H9 (cell line): ENCODE results near the gene SSBP2. TPM values are rescaled to one million over a fixed set of nuclear protein-coding genes. Genes with fewer than 3 reads are reported as not detected.

ENCODE experiments used
- DNase-seq: peaks from one replicate; pipeline ENCODE4 v3.0.0-alpha.2; 2017
- H2AFZ ChIP-seq: one replicate; pipeline ENCODE4 v1.6.1; 2013; ENCODE audit warnings: mild to moderate bottlenecking, low read length, control low read depth, moderate library complexity
- H2AK5ac ChIP-seq: 2 replicates; pipeline ENCODE4 v1.6.1; 2013; ENCODE audit warnings: low read length, control low read depth, mixed read lengths; ENCODE audit not compliant: insufficient read length
- H2BK120ac ChIP-seq: one replicate; pipeline ENCODE4 v1.6.1; 2013; ENCODE audit warnings: low read depth, mild to moderate bottlenecking, low read length, control low read depth, inconsistent platforms; ENCODE audit not compliant: poor library complexity, severe bottlenecking
- H2BK12ac ChIP-seq: 2 replicates; pipeline ENCODE4 v1.6.1; 2013; ENCODE audit warnings: low read length, control low read depth, mixed read lengths, low read depth; ENCODE audit not compliant: insufficient read length
- H2BK15ac ChIP-seq: 2 replicates; pipeline ENCODE4 v1.6.1; 2013; ENCODE audit warnings: low read depth, low read length, control low read depth
- H2BK20ac ChIP-seq: one replicate; pipeline ENCODE4 v1.6.1; 2013; ENCODE audit warnings: low read depth, mild to moderate bottlenecking, low read length, control low read depth, inconsistent platforms; ENCODE audit not compliant: poor library complexity, severe bottlenecking
- H2BK5ac ChIP-seq: 2 replicates; pipeline ENCODE4 v1.6.1; 2013; ENCODE audit warnings: low read length, control low read depth, mixed read lengths; ENCODE audit not compliant: insufficient read length
- H3K14ac ChIP-seq: 2 replicates; pipeline ENCODE4 v1.6.1; 2013; ENCODE audit warnings: low read length, control low read depth; ENCODE audit not compliant: insufficient read depth
- H3K18ac ChIP-seq: 2 replicates; pipeline ENCODE4 v1.6.1; 2013; ENCODE audit warnings: low read depth, mild to moderate bottlenecking, mixed read lengths, low read length, control low read depth; ENCODE audit not compliant: insufficient read length
- H3K23ac ChIP-seq: 2 replicates; pipeline ENCODE4 v1.6.1; 2013; ENCODE audit warnings: low read length, control low read depth, mixed read lengths, low read depth; ENCODE audit not compliant: insufficient read length
- H3K23me2 ChIP-seq: 2 replicates; pipeline ENCODE4 v1.6.1; 2013; ENCODE audit warnings: low read depth, mild to moderate bottlenecking, mixed read lengths, low read length, control low read depth; ENCODE audit not compliant: insufficient read length, poor library complexity, severe bottlenecking
- H3K27ac ChIP-seq: 2 replicates; pipeline ENCODE4 v1.5.1; 2013; ENCODE audit warnings: low read length, control low read depth, mixed read lengths, low read depth; ENCODE audit not compliant: insufficient read length
- H3K27me3 ChIP-seq: 2 replicates; pipeline ENCODE4 v1.6.1; 2013; ENCODE audit warnings: low read length, control low read depth, inconsistent platforms; ENCODE audit not compliant: insufficient read depth
- H3K4ac ChIP-seq: 2 replicates; pipeline ENCODE4 v1.6.1; 2013; ENCODE audit warnings: low read depth, mild to moderate bottlenecking, control low read depth, inconsistent platforms, low read length, moderate library complexity
- H3K4me1 ChIP-seq: 2 replicates; pipeline ENCODE4 v1.6.1; 2013; ENCODE audit warnings: low read length, control low read depth, inconsistent platforms; ENCODE audit not compliant: insufficient read depth
- H3K4me2 ChIP-seq: 2 replicates; pipeline ENCODE4 v1.6.1; 2013; ENCODE audit warnings: low read length, control low read depth, mixed read lengths; ENCODE audit not compliant: insufficient read length, insufficient read depth
- H3K56ac ChIP-seq: 2 replicates; pipeline ENCODE4 v1.6.1; 2013; ENCODE audit warnings: low read depth, mild to moderate bottlenecking, mixed read lengths, low read length, control low read depth; ENCODE audit not compliant: insufficient read length
- H3K79me1 ChIP-seq: 2 replicates; pipeline ENCODE4 v1.6.1; 2013; ENCODE audit warnings: low read depth, mild to moderate bottlenecking, moderate library complexity, low read length, control low read depth, inconsistent platforms; ENCODE audit not compliant: insufficient read depth, poor library complexity, severe bottlenecking
- H3K79me2 ChIP-seq: 2 replicates; pipeline ENCODE4 v1.6.1; 2013; ENCODE audit warnings: low read length, control low read depth, inconsistent platforms; ENCODE audit not compliant: insufficient read depth
- H3K9ac ChIP-seq: 2 replicates; pipeline ENCODE4 v1.6.1; 2013; ENCODE audit warnings: low read length, control low read depth, mixed read lengths; ENCODE audit not compliant: insufficient read length; ENCODE audit errors: extremely low read depth
- H3K9me3 ChIP-seq: one replicate; pipeline ENCODE4 v1.6.1; 2013; ENCODE audit warnings: low read depth, low read length, inconsistent platforms; ENCODE audit not compliant: control insufficient read depth
- H3T11ph ChIP-seq: one replicate; pipeline ENCODE4 v1.6.1; 2013; ENCODE audit warnings: mild to moderate bottlenecking, low read length, control low read depth, inconsistent platforms
- H4K20me1 ChIP-seq: one replicate; pipeline ENCODE4 v1.6.1; 2013; ENCODE audit not compliant: control insufficient read depth, insufficient read length, insufficient read depth
- H4K5ac ChIP-seq: 2 replicates; pipeline ENCODE4 v1.6.1; 2013; ENCODE audit warnings: low read depth, mild to moderate bottlenecking, mixed read lengths, low read length, control low read depth; ENCODE audit not compliant: insufficient read length
- H4K8ac ChIP-seq: replicated peaks from 2 replicates; pipeline ENCODE4 v1.6.1; 2013; ENCODE audit warnings: low read length, control low read depth, mixed read lengths, low read depth; ENCODE audit not compliant: insufficient read length
- H4K91ac ChIP-seq: 2 replicates; pipeline ENCODE4 v1.6.1; 2013; ENCODE audit warnings: low read depth, mild to moderate bottlenecking, moderate library complexity, mixed read lengths, low read length, control low read depth; ENCODE audit not compliant: insufficient read length
- H3K27ac Mint-ChIP-seq, 3 experiments: 2 replicates in 2 of 3; 3 replicates in 1 of 3; pipeline ENCODE4 v1.8.0; 2020 to 2021; ENCODE audit warnings: mixed read lengths in 3 of 3, mild to moderate bottlenecking in 1 of 3, moderate library complexity in 1 of 3
- H3K27me3 Mint-ChIP-seq: 2 replicates; pipeline ENCODE4 v1.8.0; 2021; ENCODE audit warnings: low read depth, mild to moderate bottlenecking, moderate library complexity, mixed read lengths
- H3K36me3 Mint-ChIP-seq, 3 experiments: 2 replicates in 2 of 3; 3 replicates in 1 of 3; pipeline ENCODE4 v1.8.0; 2020 to 2021; ENCODE audit warnings: low read depth in 3 of 3, mixed read lengths in 3 of 3; ENCODE audit not compliant: insufficient read depth in 1 of 3
- H3K4me1 Mint-ChIP-seq, 2 experiments: 2 replicates each; pipeline ENCODE4 v1.8.0; 2020; ENCODE audit warnings: mixed read lengths in 2 of 2
- H3K4me3 Mint-ChIP-seq, 2 experiments: 2 replicates in 1 of 2; 3 replicates in 1 of 2; pipeline ENCODE4 v1.8.0; 2020 to 2021; ENCODE audit warnings: mild to moderate bottlenecking in 2 of 2, mixed read lengths in 2 of 2, moderate library complexity in 1 of 2
- H3K9me3 Mint-ChIP-seq, 2 experiments: 2 replicates in 1 of 2; 3 replicates in 1 of 2; pipeline ENCODE4 v1.8.0; 2020; ENCODE audit warnings: mild to moderate bottlenecking in 2 of 2, mixed read lengths in 2 of 2, moderate library complexity in 1 of 2
- CTCF ChIP-seq: fragments of 200-600 bp; sonication (generic); conservative IDR thresholded peaks from 3 replicates; pipeline ENCODE4 v1.8.0; 2021; ENCODE audit warnings: antibody characterized with exemption, mild to moderate bottlenecking
- WGBS: extraction: QIAGEN DNeasy Blood & Tissue Kit; methylation state at CpG from one replicate; pipeline ENCODE4 v1.1.7; 2013; ENCODE audit warnings: missing lambda C conversion rate, low lambda C conversion rate, mixed read lengths; ENCODE audit not compliant: insufficient read length; ENCODE audit errors: extremely low coverage; 5-methylcytosine and 5-hydroxymethylcytosine counted together
- total RNA-seq: library from RNA; stranded (reverse); gene quantifications from 2 replicates; pipeline ENCODE4 v1.2.1, GENCODE V29; 2021

The SSBP2 gene
- total RNA-seq, 1 experiment from 2014 or later, result 35.6 TPM

- no peak overlapping the region for H3K4me2 ChIP-seq
- WGBS, result no CpG with 5 or more reads among the region's 4 CpGs
Observed at GRCh38 chr5:81363093-81363871, 387.6 kb downstream of the SSBP2 start.

More at GRCh38 chr5:81363093-81363871, 387.6 kb downstream of the SSBP2 start:
- Histone ChIP-seq H4K5ac (no peak overlapping the region), H3K56ac (no peak overlapping the region), H3K79me1 (no peaks in the 10 kb centered on the region), H3K27ac (no peak overlapping the region), H3K14ac (no peak overlapping the region), H3K18ac (no peak overlapping the region), H2AK5ac (no peak overlapping the region), H2BK15ac (no peak overlapping the region), H4K91ac (no peak overlapping the region), H3K23me2 (no peaks in the 10 kb centered on the region), H3K79me2 (no peaks in the 10 kb centered on the region), H2BK5ac (no peak overlapping the region), H3K4ac (no peak overlapping the region), H4K8ac (no peak overlapping the region), H2BK20ac (no peak overlapping the region), H2AFZ (no peak overlapping the region), H3K27me3 (no peaks in the 10 kb centered on the region), H4K20me1 (no peaks in the 10 kb centered on the region), H3K9me3 (no peaks in the 10 kb centered on the region), H3T11ph (no peak overlapping the region), H3K23ac (no peak overlapping the region), H2BK120ac (no peak overlapping the region), H3K4me1 (no peaks in the 10 kb centered on the region), H2BK12ac (no peak overlapping the region), H3K9ac (no peak overlapping the region)
- no peaks in the 10 kb centered on the region for H3K36me3 Mint-ChIP-seq
- H3K4me3 Mint-ChIP-seq, result no peak overlapping the region
- no peak overlapping the region for H3K27ac Mint-ChIP-seq
- no peak for DNase-seq
- no peaks in the 10 kb centered on the region for H3K9me3 Mint-ChIP-seq
- H3K27me3 Mint-ChIP-seq, result no peaks in the 10 kb centered on the region
- no peak for TF ChIP-seq CTCF
- H3K4me1 Mint-ChIP-seq, result peaks cover 8 to 11% of the 10 kb centered on the region in 2 experiments

Other genes with a start within 250 kb of the SSBP2 start
- 7.6 and 8.7 TPM in 2 replicates for gene ATG10, start 220.9 kb upstream of the SSBP2 start, total RNA-seq